SU-DHL-6 (cell line): ENCODE data around the gene ZNF467.

Experiments
- CTCF ChIP-seq: fragments of 200-600 bp; sonication (generic); IDR thresholded peaks from one replicate; pipeline ENCODE4 v1.5.1; 2017; ENCODE audit warnings: antibody characterized with exemption, mild to moderate bottlenecking, low read length, moderate library complexity; ENCODE audit not compliant: insufficient read depth, poor library complexity, severe bottlenecking
- EZH2phosphoT487 ChIP-seq: fragments of 200-600 bp; sonication (generic), shearing (Covaris generic); conservative IDR thresholded peaks from 2 replicates; pipeline ENCODE4 v1.6.1; 2018; ENCODE audit warnings: mild to moderate bottlenecking, antibody characterized with exemption, low read length, moderate library complexity, mixed read lengths

DNA sequence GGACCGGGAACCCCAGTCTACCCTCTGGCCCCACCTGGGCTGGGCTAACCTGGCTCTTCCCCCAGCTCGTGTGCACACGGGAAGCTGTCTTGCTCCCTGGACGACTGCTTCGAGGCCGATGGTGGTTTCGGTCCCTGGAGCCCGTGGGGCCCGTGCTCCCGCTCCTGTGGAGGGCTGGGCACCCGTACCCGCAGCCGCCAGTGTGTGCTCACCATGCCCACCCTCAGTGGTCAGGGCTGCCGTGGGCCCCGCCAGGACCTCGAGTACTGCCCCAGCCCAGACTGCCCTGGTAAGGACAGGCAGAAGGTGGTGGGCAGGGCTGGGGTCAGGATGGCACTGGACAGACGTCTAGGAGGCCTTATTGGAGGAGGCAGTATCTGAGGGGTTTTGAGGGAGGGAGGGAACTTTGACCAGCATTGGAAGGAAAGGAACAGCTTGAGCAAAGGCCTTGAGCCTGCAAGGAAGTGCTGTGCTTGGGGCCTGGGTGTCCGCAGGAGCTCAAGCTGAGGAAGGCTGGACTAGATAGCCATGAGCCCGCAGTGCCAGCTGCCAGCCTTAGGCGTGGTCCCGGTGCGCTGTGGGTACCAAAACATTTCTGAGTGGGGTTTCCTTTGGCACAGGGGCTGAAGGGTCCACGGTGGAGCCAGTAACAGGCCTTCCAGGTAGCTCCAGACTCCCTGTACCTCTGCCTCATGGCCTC lies 44.6 kb upstream of the ZNF467 start:
- TF ChIP-seq CTCF (no peak), EZH2phosphoT487 (no peak)
